Thyroid gland (tissue), 4 donors: ENCODE results near the gene CIAO3.
"Not testable (repeated sequence)": the region's sequence is repeated elsewhere in the genome, so short reads cannot be mapped to it uniquely, and the experiment has no call there.

Source experiments
- CTCF ChIP-seq, 6 experiments: fragments of 200-600 bp in 3 of 6; fragments of 450-650 bp in 3 of 6; sonication (generic) in 3 of 6; IDR thresholded peaks; one replicate each; pipeline ENCODE4 v1.5.1; 2016 to 2019; ENCODE audit warnings: antibody characterized with exemption in 6 of 6, mild to moderate bottlenecking in 2 of 6, inconsistent platforms in 1 of 6, moderate library complexity in 1 of 6
- POLR2A ChIP-seq, 2 donors: fragments of 450-650 bp; IDR thresholded peaks; one replicate each; pipeline ENCODE4 v1.6.1; 2017; ENCODE audit warnings: antibody characterized with exemption in 2 of 2, mild to moderate bottlenecking in 2 of 2, moderate library complexity in 1 of 2

DNA sequence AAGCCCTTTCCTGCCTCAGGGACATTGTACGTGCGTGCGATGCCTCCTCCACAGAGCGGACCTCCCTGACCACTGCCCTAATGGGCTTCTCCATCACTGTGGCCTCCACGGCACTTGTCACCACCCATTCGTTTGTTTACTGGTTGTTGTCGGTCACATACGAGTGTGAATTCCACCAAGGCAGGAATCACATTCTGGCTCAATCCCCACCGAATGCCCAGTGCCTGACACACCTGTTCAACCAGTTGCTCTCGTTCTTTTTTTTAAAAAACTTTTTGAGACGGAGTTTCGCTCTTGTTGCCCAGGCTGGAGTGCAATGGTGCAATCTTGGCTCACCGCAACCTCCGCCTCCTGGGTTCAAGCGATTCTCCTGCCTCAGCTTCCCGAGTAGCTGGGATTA lies 49.6 kb downstream of the CIAO3 start:
- not testable (repeated sequence) for TF ChIP-seq CTCF, POLR2A (IDR thresholded peaks at IDR 0.05)
